GM10266 (cell line): Measurements from ENCODE around the gene E2F2.

Source experiments
- DNase-seq: peaks from one replicate; pipeline ENCODE4 v3.0.0; 2012; ENCODE audit errors: extremely low spot score
- TF ChIP-seq, protein P1 (sequence below): IDR thresholded peaks from 2 replicates; pipeline ENCODE4 v1.5.1; 2012; ENCODE audit warnings: mild to moderate bottlenecking, low read depth; ENCODE audit not compliant: control insufficient read depth, insufficient read depth; ENCODE audit errors: missing control alignments

Gene E2F2

DNA sequence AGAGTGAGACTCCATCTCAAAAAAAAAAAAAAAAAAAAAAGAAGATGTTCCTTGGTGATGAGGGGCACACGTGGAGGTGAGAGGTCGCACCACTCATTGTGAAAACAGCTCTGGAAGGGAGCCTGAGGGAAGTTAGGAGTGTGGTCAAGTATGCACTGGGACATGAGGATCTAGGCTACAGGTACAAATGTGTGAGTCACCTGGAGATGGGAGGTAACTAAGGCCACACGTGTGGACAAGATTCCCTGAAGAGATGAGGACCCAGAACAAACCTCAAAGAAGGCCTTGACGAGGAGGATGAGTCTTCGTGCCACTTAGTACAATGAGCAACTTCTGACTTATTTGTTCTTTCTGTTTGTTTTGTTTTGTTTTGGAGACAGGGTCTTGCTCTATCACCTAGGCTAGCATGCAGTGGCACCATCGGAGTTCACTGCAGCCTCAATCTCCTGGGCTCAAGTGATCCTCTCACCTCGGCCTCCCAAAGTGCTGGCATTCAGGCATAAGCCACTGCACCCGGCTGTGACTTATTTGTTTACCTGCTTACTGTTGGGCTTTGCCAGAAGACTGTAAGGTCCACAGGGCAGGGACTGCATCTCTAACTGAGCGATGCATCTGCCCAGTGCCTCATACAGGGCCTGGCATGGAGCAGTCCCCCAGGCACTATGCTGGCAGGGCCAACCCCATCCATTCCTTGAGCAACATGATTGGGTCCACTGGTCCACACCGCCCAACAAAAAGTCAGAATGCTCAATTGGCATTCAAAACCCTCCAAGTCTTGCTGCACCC lies 53.5 kb downstream of the E2F2 start:
- DNase-seq, result no peak
- TF ChIP-seq, protein P1, sequence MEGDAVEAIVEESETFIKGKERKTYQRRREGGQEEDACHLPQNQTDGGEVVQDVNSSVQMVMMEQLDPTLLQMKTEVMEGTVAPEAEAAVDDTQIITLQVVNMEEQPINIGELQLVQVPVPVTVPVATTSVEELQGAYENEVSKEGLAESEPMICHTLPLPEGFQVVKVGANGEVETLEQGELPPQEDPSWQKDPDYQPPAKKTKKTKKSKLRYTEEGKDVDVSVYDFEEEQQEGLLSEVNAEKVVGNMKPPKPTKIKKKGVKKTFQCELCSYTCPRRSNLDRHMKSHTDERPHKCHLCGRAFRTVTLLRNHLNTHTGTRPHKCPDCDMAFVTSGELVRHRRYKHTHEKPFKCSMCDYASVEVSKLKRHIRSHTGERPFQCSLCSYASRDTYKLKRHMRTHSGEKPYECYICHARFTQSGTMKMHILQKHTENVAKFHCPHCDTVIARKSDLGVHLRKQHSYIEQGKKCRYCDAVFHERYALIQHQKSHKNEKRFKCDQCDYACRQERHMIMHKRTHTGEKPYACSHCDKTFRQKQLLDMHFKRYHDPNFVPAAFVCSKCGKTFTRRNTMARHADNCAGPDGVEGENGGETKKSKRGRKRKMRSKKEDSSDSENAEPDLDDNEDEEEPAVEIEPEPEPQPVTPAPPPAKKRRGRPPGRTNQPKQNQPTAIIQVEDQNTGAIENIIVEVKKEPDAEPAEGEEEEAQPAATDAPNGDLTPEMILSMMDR, result no peak

DNA sequence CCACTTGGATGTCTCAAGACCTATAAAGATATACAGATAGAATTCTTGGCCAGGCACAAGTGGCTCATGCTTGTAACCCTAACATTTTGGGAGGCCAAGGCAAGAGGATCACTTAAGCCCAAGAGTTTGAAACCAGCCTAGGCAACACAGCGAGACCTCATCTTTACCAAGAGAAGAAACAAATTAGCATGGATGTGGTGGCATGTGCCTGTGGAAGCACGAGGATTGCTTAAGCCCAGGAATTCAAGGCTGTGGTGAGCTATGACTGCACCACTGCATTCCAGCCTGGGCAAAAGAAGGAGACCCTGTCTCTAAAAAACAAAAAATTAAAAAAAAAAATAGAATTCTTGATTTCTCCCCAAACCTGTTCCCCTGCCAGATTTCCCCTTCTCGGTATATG lies 55.4 kb downstream of the E2F2 start:
- TF ChIP-seq, protein P1, result no peak
- DNase-seq, result no peak

DNA sequence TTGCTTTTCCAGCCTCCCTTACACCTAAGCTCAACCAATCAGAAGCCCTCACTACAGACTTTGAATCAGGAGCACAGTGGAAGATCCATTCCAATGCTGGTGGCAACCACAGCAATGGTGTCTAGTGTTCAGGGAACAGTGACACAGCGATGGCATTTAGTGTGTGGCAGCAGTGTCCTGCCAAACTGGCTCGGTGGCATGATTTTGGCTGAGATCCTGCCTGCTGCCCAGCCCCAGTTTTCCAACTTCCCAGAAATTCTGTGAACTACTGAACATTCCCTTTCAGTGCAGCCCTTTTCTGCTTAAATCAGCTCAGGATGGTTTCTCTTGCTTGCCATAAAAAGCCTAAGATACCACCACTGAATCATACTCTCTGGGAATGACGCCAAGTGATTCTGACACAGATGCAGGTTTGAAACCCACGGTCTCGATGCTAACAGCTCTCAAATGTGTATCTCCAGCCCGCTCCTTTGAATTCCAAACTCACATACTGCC lies 55.9 kb downstream of the E2F2 start:
- TF ChIP-seq, protein P1, result no peak
- no peak for DNase-seq

DNA sequence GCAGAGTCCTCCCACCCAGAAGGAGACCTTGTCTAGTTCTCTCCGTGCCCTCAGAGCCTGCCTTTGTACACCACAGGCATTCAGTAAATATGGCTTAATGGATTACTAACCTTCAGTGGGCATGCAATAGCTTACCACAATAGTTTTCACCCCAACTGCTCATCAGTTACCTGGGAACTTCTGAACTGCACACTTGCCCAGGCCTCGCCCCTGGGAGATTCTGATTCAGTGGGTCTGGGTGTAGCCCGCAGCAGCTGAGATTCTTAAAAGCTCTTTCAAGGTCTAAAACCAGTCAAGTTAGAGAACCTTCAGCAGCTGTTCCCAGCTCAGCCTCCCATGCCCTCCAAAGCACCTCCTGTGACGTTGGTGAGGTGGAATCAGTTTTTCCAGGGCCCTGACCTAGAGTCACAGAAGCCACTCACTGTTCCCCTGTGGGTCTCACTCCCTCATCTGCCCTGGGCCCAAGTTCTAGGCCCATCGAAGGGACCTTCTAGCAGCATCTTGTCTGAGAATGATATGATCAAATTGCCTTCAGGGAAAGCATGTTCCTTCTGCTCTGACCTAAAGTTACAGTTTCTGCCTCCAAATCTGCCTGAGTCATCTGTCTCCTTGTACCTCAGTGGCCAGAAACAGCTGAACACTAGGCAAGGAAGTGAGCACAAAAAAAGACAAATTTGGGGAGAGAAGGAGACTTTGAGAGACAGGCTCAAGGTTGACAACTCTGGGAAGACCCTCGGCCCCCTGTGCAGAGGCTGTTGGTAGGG lies 57.8 kb downstream of the E2F2 start:
- TF ChIP-seq, protein P1, result no peak
- DNase-seq, result no peak

DNA sequence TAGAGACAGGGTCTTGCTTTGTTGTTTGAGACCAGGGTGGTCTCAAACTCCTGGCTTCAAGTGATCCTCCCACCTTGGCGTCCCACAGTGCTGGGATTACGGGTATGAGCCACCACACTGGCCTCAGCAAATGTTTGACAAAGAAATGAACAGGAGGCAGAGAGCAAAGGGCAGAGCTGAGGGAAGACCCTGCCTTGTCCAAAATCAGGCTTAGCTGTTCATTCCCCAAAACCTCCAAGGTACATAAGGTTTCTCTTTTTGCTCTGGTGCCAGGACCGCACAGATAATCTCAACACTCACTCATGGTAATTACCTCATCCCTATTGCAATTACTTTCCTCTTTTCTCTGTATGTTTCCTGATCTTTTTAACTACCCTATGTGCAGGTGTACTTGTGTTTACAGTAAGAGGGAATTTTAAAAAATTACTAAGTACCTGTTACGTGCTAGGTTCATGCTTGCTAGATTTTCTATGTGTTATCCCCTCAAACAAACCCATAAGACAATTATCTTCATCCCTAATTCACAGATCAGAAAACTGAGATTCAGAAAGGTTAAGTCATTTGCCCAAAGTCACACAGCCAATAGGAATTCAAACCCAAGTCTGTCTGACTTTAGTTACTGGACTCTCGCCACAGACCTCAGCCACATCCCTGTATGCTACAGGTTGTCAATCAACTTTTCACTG lies 58.5 kb downstream of the E2F2 start:
- TF ChIP-seq, protein P1, result no peak
- DNase-seq, result no peak

DNA sequence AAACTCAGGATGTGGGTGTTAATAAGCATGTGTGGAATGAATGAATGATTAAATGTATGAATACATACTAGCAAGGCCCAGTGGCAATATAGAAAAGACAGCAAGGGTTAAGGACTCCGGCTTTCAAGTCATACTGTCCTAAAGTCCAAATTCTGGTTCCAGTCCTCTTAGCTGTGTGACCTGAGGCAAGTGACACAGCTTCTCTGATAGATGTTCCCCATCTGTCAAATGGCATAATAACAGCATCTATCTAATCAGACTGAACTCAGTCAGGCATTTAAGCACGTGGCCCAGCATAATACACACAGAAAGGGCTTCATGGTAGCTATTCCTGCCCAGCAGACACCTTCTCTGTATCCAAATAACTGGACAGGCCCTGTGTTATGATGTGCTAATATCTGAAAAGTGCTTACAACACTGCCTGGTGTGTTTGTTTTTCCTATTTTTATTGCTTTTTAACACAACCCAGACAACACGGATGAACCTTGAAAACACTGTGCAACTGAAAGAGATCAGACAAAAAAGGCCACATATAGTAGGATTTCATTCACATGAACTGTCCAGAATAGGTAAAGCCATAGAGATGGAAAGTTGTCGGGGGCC lies 59.5 kb downstream of the E2F2 start:
- no peak for DNase-seq
- TF ChIP-seq, protein P1, result no peak
